Activated CD4-positive, alpha-beta T cell treated with anti-CD3 and anti-CD28 coated beads, Interleukin-2, amount 50 U/mL, for 16 hours (primary cell): ENCODE measurements around the gene SOST.
"Not testable (repeated sequence)": the region's sequence is repeated elsewhere in the genome, so short reads cannot be mapped to it uniquely, and the experiment has no call there.

Experiments
- DNase-seq: peaks from one replicate; pipeline ENCODE4 v3.0.0-alpha.2; 2020

The SOST gene

DNA sequence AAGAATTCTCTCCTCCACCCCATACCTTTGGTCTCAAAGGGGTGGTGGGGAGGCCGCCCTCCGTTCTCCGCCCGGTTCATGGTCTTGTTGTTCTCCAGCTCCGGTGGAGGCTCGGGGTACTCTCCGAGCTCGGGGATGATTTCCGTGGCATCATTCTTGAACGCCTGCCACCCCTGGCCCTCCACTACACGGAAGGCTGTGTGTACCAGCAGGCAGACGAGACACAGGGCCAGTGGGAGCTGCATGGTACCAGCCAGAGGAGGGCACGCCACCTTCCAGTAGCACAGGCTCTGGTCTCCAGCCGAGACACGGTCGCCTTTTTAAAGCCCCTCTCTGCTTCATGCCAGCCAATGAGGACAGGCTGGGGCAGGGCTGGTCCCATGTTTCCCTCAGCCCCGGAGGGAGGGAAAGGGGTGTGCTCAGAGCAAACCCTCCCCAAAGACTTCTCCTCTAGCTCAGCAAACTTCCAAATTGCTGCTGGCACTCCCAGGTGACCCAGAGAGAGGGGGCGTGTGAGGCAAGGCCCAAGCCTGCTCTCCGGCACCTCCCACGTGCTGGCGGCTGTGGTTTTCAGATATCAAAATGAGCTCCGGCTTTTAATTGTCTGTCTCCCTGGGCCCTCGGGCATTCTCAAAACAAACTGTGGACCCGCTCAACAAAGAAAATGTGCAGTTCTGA lies at the start of gene SOST:
TSS of gene SOST (minus strand) at position 295 of the 678 bp plus-strand sequence. CDS start at position 245, 50 bp downstream.
- no peak for DNase-seq

DNA sequence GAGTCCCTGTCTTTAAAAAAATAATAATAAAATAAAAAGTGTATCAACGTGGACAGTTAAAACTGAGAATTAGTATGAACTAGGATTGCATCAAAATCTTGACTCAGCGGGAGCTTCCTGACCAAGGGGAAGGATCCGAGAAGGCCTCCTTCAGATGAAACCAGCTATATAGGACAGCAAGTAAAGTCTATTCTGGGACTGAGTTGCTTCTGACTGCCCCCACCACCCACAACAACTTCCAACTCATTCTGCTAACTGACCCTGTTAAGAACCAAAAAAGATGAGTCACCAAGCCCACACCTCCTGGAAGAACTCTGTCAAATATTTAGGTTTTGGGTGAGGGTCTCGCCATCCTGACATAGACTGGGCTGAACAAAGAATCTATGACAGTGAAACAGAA lies 49.5 kb upstream of the SOST start:
- DNase-seq = no peak

DNA sequence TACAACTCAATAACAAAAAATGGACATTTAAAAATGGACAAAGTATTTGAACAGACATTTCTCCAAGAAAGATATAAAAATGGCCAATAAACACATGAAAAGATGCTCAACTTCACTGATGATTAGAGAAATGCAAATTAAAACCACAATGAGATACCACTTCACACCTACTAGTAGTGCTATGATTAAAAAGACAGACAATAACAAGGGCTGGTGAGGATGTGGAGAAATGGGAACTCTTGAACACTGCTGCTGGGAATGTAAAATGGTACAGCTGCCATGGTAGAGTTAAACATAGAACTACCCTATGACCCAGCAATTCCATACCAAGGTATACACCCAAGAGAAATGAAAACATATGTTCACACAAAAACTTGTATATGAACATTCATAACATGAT lies 46.5 kb upstream of the SOST start:
- no peak for DNase-seq

DNA sequence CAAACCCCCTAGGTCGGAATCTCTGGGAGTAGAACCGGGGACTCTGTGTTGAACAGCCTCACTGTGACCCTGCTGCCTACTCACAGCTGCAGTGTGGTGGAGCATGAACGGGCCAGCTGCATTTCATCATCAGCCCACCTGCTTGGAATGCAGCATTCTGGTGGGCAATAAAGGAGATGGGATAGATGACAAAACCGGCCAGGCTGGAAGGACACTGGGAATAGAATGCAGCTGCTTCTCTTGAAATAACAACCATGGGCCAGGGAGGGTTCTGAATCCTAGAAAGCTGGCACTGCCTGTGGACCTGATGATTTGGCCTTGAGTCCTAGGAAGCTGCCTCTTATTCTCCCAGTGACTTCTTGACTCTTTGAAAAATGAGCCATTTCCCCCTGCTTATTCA lies 45.2 kb upstream of the SOST start:
- DNase-seq = no peak

DNA sequence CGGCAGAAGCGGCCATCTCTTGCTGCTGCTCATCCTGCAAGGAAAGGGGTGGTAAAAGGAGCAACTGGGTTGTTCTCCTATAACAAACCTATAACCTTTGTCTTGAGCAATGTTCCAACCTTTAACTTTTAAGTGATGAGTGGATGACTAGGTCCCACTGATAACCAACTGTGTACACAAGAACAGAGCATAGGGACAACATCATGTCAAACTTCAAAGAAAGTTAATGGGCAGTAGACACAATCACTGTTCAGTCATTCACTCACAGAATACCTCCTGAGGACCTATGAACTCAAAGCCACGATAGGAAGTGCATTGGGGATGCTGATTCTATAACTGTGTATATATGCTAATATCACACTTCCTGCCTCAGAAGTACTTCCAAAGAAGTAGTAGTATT lies 43.3 kb upstream of the SOST start:
- DNase-seq = no peak

DNA sequence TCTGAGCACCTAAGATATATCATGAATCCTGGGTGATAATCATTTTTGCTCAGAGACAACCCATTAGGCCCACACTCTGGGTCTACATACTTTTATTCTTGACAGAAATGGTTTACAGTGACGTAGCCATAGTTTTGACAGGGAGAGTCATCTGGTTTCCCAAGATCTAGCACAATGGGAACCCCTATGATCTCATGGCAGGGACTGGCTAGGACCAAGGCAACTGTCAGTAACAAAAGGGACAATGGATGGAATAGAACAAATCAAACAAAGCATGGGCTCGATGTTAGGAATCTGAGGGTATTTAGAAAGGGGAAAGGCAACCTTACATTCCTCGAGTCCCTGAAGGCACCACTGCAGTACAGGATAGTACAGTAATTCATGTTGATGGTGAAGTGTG lies 42.1 kb upstream of the SOST start:
- DNase-seq = no peak

DNA sequence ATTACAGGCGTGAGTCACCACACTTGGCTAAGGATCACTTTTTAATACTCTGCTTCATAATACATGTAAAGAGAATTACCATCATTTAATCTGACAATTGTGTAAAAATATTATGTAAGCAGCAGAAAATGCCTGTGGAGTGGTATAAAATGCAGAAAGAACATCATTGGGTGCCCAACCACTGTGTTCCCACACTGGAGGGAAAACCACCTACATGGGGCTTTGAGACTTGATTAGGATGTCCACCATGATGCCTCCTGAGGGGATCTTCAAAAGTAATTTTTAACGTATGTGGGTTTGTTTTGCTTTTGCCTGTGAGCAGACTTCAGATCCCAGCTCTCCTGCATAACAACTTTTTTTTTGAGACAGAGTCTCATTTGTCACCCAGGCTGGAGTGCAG lies 40.5 kb upstream of the SOST start:
- no peak for DNase-seq

DNA sequence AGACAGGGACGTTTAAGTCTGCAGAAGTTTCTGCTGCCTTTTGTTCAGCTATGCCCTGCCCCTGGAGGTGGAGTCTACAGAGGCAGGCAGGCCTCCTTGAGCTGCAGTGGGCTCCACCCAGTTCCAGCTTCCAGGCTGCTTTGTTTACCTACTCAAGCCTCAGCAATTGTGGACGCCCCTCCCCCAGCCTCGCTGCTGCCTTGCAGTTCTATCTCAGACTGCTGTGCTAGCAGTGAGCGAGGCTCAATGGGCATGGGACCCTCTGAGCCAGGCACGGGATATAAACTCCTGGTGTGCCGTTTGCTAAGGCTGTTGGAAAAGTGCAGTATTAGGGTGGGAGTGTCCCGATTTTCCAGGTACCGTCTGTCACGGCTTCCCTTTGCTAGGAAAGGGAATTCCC lies 39.4 kb upstream of the SOST start:
- not testable (repeated sequence) for DNase-seq

DNA sequence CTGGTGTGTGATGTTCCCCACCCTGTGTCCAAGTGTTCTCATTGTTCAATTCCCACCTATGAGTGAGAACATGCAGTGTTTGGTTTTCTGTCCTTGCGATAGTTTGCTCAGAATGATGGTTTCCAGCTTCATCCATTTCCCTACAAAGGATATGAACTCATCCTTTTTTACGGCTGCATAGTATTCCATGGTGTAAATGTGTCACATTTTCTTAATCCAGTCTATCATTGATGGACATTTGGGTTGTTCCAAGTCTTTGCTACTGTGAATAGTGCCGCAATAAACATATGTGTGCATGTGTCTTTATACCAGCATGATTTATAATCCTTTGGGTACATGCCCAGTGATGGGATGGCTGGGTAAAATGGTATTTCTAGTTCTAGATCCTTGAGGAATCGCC lies 34.1 kb upstream of the SOST start:
- not testable (repeated sequence) for DNase-seq

DNA sequence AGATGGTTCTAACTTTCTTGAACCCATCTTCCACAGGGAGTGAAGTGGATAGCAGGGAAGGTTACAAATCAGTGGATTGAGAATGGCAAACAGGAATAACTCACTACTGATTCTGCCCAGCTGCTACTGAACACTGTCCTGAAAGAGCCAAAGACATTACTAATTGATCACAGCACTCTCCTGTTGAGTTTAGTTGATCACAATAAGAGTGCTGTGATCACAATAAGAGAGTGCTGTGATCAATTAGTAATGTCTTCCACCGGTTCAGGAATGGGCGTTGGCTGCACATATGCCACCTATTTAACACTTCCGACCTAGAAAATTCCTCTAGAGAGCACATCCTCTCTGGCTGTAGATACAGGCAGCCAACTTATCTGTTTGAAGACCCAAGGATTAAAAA lies 33.0 kb upstream of the SOST start:
- peak; percentile 4 for DNase-seq

DNA sequence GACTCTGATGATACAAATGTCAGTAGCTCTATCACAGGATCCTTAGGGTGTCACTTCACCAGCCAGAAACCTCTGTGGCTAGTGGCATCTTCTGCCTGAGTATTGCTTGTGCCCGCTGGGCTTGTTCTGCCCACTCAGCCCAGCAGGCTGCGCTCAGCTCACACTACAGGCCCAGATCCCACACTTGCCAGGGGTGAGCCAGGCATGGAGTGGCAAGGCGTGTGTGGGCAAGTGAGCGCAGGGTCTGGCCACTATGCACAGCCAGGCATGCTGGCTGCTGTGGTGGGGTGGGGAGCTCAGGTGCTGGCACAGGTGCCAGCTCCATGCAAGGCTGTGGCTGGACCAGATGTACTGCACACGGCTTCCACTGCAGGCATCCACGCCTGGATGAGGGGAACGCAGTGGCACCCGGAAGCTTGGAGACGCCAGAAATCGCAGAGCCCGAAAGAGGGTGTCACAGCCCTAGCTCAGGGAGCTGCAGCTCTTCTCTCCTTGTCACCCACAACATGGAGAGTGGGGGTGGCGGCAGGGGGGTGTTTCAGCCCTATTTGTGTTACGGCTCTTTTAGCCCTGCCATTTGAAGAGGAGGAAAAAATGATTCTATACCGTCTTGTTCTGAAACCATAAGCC lies 31.8 kb upstream of the SOST start:
- DNase-seq = no peak

DNA sequence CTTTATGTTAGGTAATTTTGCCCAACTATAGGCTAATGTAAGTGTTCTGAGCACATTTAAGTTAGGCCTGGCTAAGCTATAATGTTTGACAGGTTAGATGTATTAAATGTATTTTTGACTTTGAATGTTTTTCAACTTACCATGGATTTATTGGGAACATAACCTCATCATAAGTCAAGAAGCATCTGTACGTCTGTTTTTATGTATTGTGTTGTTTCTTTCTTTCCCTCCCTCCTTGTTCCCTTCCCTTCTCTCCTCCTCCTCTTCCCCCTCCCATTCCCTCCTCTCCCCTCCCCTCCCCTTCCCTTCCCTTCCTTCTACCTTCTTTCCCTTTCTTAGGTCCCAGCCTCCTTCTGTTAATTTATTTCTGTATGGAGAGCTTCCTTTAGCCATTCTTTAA lies 30.9 kb upstream of the SOST start:
- no peak for DNase-seq

DNA sequence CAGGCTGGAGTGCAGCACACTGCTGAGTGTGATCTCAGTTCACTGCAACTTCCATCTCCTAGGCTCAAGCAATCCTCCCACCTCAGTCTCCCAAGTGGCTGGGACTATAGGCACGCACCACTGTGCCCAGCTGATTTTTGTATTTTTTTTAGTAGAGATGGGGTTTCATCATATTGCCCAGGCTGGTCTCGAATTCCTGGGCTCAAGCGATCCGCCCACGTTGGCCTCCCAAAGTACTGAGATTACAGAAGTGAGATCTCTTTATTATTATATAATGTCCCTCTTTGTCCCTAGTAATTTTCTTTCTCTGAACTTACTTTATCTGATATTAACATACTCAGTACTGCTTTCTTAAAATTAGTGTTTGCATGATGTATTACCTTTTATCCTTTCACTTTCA lies 29.9 kb upstream of the SOST start:
- DNase-seq = no peak

DNA sequence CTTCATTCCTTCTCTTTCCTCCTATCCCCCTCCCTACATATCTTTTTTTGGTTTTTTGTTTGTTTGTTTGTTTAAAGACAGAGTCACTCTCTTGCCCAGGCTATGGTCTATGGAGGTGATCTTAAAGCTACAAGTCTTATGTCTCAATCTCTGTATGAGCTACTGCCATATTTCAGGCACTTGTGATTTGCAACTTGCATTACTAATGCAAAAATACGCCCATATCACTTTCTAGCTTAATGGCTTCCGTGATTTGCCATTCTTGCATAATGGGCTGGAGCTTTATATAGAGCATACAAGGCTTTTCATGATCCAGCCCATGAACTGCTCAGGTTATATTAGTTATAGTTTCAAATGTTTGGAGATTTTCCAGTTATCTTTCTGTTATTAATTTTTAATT lies 29.1 kb upstream of the SOST start:
- no peak for DNase-seq

DNA sequence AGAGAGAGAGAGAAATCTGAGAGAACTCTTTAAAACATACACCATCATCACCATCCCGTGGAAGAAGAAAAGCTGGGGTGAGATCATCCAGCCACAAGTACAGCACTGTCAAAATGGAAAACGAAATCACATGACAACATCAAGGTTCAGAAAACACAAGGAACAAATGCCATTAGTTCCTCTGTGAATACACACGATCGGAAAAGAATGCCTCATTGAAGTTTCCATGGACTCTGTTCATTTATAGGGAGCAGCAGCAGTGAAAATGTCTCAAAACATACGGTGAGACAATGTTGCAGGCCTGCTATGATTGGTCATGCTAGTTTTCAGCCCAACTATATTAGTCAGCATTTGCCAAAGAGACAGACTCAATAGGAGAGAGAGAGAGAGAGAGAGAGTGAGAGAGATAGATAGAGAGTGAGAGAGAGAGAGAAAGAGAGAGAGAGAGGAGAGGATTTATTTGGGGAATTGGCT lies 26.1 kb upstream of the SOST start:
- DNase-seq = peak; percentile 13

DNA sequence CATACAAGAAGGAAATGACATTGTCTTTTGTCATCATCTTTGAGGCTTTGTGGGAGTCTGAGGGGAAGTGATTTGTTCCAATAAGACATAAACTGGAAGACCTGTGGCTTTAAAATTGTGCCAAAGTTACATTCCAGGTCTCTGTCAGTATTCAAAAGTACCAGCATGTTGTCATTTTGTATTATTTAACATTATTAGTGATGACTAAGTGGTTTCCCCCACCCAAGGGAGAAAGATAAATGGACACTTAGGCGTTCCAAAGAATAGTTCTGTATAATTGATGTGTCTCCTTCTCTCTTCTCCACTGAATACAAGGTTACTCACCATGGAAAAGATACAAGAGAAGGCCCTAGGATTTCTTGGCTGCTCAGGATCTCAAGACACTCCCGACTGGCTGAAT lies 25.5 kb upstream of the SOST start:
- no peak for DNase-seq

DNA sequence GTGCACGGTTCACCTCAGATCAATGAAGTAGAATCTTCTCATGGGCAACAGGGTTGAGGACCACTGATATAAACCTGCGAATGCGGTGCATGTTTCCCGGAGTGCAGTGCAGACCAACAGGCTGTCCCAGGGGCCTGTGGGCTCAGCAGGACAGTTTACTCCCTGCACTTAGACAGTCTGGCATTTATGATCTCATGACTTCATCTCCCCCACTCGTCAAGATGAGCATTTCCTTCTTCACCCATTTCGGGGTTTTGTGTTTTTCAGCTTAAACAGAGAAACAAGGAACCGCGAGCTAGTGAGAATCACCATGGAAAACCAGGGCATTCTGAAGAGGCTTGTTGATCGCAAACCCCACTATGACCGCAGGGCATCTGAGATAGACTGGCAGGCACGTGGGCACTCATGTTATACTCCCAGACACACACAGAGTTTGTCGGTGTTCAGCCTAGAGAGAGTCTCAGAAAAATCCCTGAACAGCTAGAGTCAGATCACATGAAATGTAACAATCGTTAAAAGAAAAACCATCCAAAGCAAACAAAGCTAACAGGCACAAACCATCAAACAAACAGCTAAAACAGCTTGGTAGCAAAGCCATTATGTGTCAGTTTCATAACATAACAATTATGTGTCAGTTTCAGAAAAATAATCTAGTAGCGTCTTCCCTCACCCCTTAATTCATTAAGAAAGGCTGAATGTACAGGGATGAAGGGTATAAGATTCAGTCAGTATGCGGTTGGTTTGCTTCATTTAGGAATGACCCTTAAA lies 24.5 kb upstream of the SOST start:
- no peak for DNase-seq

DNA sequence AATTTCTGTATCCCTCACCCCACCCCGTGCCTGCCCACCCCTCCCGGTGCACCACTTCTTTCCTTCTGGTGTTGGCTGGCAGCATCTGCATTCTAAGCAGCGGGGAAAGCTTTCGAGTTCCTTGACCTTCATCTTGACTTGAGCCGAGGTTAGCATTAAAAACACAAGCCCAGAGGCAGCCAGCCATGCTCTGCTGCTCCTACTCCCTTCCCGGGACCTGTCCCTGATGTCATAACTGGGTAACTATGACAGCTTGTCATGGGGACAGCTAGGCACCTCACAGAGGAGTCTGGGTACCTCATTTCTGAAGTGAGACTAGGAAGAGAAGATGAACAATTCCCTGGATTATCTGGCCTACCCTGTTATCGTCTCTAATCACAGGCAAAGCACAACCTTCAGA lies 21.5 kb upstream of the SOST start, which contains the start of gene CFAP97D1:
TSS of gene CFAP97D1 (plus strand) at position 301 of the 400 bp plus-strand sequence. CDS start at position 329, 28 bp downstream.
- DNase-seq = no peak

DNA sequence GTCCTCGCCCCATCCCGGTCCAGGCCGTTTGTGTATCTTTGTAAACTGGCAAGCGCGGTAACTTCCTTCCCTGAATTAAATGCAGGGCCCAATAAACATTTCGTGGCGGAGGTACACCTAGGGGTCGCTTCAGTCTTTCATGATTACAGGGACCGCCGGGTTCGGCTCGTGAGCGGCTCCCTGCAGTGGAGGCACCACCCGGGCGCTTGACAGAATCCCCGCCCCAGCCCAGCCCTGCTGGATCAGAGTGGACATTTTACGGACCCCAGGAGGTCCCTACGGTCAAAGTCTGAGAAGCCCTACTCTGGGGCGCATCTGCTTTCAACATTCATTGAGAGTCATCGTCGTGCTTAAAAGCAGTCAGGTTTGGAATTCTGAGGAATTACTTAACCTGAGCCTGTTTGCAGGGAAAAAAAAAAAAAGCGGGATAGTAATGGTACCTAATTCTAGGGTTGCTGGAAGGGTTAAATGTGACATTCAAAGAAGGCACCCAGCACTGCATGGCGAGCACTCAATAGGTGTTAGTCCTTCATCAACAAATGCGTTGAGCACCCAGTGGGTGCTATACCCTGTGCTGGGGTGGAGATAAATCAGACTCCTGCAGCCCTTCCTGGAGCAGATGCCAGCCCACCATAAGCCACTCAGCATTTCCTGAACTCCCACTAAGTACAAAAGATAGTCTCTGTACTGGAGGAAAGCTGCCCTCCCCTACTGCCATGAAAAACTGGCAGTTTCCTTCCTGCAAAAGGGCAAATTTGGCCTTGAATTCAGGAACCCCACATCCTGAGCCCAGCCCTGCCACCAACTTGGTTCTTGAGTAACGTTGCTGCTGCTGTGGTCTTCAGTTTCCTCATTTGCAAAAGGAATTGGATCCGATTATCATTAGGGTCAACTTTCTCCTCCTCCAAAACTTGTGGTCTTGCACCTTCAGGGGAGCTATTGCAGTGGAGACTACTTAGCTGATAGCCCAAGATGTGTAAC lies 20.8 kb upstream of the SOST start:
- DNase-seq = no peak

DNA sequence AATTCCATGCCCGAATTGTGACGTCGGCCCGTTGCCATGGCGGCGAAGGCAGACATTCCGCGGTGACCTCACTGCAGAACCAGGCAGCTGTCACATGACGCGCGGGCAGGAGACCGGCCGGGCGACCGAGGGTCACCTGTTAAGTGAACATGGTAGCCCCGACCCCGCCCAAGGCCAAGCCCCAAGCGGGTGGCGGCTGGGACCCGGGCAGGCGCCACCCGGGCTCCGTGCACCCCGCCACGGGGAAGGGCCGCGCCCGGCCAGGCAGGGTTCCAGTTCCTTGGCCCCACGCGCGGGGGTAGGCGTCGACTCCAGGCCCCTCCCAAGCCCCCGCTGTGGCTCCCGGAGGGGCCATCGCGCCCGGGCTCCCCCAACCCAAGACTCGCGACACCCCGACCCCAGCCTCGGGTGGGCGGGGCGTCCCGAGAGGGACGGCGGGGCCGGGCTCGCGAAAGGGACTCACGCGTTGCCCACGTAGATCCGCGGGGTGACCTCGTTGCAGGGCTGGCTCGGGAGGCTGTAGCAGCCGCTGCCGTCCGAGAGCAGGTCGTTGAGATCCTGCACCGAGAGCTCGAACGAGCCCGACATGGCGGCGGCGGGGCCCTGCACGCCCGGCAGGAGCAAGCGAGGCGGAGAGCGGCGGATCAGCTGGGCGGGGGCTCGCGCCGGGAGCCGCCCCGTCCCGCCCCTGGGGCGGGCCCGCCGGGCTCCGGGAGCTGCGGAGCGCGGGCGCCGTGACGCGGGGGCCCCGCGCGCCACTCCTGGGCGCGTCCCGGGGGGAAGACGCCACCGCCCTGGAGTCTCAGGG lies 19.9 kb upstream of the SOST start, which contains the start of gene DUSP3:
TSS of gene DUSP3 (minus strand) at position 641 of the 808 bp plus-strand sequence. CDS start at position 588, 53 bp downstream.
- peak; percentile 66 for DNase-seq
